Measurements from ENCODE around the gene FHL2. TPM values are rescaled to one million over a fixed set of nuclear protein-coding genes. Genes with fewer than 3 reads are reported as not detected.
A peak's percentile ranks its signal among the peaks of the same experiment; 100 is the strongest.

FHL2 gene
- total RNA-seq, 4 donors from 2014 or later, result 53.7 to 99.2 (median 71.6) TPM

- H3K4me3 ChIP-seq, result peak overlapping the region in 1 of 4 donors; percentile 62
- TF ChIP-seq POLR2A (IDR thresholded peaks at IDR 0.05) (no peak), EP300 (IDR thresholded peaks at IDR 0.05) (no peak)
- TF ChIP-seq, protein P1, sequence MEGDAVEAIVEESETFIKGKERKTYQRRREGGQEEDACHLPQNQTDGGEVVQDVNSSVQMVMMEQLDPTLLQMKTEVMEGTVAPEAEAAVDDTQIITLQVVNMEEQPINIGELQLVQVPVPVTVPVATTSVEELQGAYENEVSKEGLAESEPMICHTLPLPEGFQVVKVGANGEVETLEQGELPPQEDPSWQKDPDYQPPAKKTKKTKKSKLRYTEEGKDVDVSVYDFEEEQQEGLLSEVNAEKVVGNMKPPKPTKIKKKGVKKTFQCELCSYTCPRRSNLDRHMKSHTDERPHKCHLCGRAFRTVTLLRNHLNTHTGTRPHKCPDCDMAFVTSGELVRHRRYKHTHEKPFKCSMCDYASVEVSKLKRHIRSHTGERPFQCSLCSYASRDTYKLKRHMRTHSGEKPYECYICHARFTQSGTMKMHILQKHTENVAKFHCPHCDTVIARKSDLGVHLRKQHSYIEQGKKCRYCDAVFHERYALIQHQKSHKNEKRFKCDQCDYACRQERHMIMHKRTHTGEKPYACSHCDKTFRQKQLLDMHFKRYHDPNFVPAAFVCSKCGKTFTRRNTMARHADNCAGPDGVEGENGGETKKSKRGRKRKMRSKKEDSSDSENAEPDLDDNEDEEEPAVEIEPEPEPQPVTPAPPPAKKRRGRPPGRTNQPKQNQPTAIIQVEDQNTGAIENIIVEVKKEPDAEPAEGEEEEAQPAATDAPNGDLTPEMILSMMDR (IDR thresholded peaks at IDR 0.05), result no peak
- H3K27me3 ChIP-seq, result peaks cover 0 to 23% of the 10 kb centered on the region in 2 donors
- no peaks in the 10 kb centered on the region for H3K9me3 ChIP-seq
- 83 to 88% methylated on average over 7 of the region's 7 CpGs for WGBS, 2 donors
- peaks cover 0 to 54% (median 10%) of the 10 kb centered on the region in 4 donors for H3K4me1 ChIP-seq
- no peak for DNase-seq (ENCODE audit: low spot score in 2 of 2)
- H3K36me3 ChIP-seq, result no peaks in the 10 kb centered on the region
- H3K27ac ChIP-seq, result peak overlapping the region in 2 of 4 donors; percentile 87 to 92
Observed at GRCh38 chr2:105395691-105396090, 3.2 kb downstream of the FHL2 start.

GRCh38 chr2:105394951-105395611 is 3.8 kb downstream of the FHL2 start:
- no peak for TF ChIP-seq POLR2A (IDR thresholded peaks at IDR 0.05)
- TF ChIP-seq, protein P1 (IDR thresholded peaks at IDR 0.05), result no peak
- no peak for TF ChIP-seq EP300 (IDR thresholded peaks at IDR 0.05)
- peak overlapping the region in 1 of 4 donors; percentile 62 for H3K4me3 ChIP-seq
- peaks cover 0 to 58% (median 10%) of the 10 kb centered on the region in 4 donors for H3K4me1 ChIP-seq
- no peaks in the 10 kb centered on the region for H3K9me3 ChIP-seq
- 82 to 83% methylated on average over 12 of the region's 12 CpGs for WGBS, 2 donors
- H3K27ac ChIP-seq, result peak overlapping the region in 2 of 4 donors; percentile 87 to 92
- DNase-seq (ENCODE audit: low spot score in 2 of 2), result no peak
- H3K36me3 ChIP-seq, result no peaks in the 10 kb centered on the region
- peaks cover 0 to 23% of the 10 kb centered on the region in 2 donors for H3K27me3 ChIP-seq

GRCh38 chr2:105393373-105394055 is 5.3 kb downstream of the FHL2 start:
- Histone ChIP-seq H3K36me3 (no peaks in the 10 kb centered on the region), H3K27ac (peak overlapping the region in 2 of 4 donors; percentile 62 to 87), H3K27me3 (peaks cover 0 to 12% of the 10 kb centered on the region in 2 donors), H3K4me3 (no peak overlapping the region), H3K4me1 (peaks cover 0 to 64% (median 11%) of the 10 kb centered on the region in 4 donors), H3K9me3 (no peaks in the 10 kb centered on the region)
- no peak for TF ChIP-seq POLR2A (IDR thresholded peaks at IDR 0.05)
- peak in 1 of 2 donors; percentile 43 for TF ChIP-seq EP300 (IDR thresholded peaks at IDR 0.05)
- WGBS, 2 donors, result 58 to 65% methylated on average over 13 of the region's 13 CpGs
- DNase-seq (ENCODE audit: low spot score in 2 of 2), result peak in 1 of 2 donors; percentile 50

DNA sequence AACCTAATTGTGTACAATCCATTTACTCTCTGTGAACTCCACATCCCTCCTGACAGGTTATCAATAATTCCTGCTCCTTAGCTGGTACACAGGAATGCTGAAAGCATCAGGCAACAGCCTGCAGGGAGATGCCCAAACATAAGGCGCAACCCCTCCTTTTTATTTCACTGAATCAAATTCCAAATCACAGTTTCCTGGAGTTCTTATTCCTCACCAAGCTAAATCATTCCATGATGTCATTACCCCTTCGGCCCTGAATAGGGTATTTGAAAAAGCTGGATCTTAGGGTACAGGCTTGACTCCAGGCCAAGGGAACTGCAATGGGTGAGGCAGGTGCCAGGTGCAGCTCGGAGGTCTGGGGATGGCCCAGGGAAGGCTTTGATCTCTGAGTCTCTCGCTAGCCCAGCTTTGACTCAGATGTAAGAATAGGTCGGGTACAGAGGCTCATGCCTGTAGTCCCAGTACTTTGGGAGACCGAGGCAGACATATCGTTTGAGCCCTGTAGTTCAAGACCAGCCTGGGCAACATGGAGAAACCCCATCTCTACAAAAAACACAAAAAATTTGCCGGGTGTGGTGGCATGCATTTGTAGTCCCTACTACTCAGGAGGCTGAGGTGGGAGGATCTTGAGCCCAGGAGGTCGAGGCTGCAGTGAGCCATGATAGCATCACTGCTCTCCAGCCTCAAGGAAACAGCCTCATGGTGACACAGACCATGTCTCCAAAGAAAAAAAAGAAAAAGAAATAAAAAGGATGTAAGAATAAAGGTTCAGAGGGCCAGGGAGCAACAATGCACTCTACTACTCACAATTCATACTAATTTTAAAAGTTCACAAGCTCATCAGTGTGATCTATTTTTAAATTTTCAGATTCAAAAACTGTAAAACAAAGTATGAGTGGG is 6.8 kb downstream of the FHL2 start:
- Histone ChIP-seq H3K36me3 (no peaks in the 10 kb centered on the region), H3K4me1 (peaks cover 0 to 62% (median 9%) of the 10 kb centered on the region in 4 donors), H3K27ac (peak overlapping the region in 1 of 4 donors; percentile 8), H3K27me3 (no peaks in the 10 kb centered on the region), H3K4me3 (no peak overlapping the region), H3K9me3 (no peaks in the 10 kb centered on the region)
- WGBS, 2 donors, result 76 to 83% methylated on average over 9 of the region's 9 CpGs
- DNase-seq (ENCODE audit: low spot score in 2 of 2), result no peak
- TF ChIP-seq EP300 (IDR thresholded peaks at IDR 0.05) (no peak), POLR2A (IDR thresholded peaks at IDR 0.05) (no peak)
- TF ChIP-seq, protein P1 (IDR thresholded peaks at IDR 0.05), result no peak

GRCh38 chr2:105391058-105391627 is 7.7 kb downstream of the FHL2 start:
- no peak for DNase-seq (ENCODE audit: low spot score in 2 of 2)
- H3K4me3 ChIP-seq, result no peak overlapping the region
- H3K4me1 ChIP-seq, result peaks cover 0 to 60% (median 9%) of the 10 kb centered on the region in 4 donors

More at GRCh38 chr2:105391058-105391627, 7.7 kb downstream of the FHL2 start:
- 90 to 95% methylated on average over 5 of the region's 5 CpGs for WGBS, 2 donors
- Histone ChIP-seq H3K9me3 (no peaks in the 10 kb centered on the region), H3K27me3 (no peaks in the 10 kb centered on the region), H3K27ac (peak overlapping the region in 2 of 4 donors; percentile 3 to 5), H3K36me3 (peaks cover 0 to 3% (median 0%) of the 10 kb centered on the region in 3 donors)
- TF ChIP-seq, protein P1 (IDR thresholded peaks at IDR 0.05), result no peak
- TF ChIP-seq POLR2A (IDR thresholded peaks at IDR 0.05), result no peak
- TF ChIP-seq EP300 (IDR thresholded peaks at IDR 0.05), result no peak
